ENCODE results near the gene TTC33.
"Not testable (repeated sequence)": the region's sequence is repeated elsewhere in the genome, so short reads cannot be mapped to it uniquely, and the experiment has no call there.

Gene TTC33

DNA sequence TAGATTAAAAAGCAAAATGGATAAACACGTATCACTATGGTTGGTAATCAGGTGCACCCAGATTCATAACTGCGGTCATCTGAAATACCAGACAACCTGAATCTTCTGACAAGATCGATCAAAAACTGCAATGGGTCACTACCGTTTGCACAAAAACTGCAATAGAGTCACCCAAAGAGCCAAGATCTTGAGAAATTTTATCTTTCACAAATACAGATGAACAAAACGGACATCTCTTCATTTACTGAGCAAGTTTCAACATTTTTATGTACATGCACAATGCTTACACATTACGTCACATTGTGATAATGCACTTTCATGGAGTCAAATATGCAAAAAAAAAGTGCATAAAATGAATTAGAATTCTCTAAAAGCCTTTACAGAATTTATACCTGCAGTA, 23.8 kb upstream of the TTC33 start:
- DNase-seq (ENCODE audit: low read depth) = no peak

DNA sequence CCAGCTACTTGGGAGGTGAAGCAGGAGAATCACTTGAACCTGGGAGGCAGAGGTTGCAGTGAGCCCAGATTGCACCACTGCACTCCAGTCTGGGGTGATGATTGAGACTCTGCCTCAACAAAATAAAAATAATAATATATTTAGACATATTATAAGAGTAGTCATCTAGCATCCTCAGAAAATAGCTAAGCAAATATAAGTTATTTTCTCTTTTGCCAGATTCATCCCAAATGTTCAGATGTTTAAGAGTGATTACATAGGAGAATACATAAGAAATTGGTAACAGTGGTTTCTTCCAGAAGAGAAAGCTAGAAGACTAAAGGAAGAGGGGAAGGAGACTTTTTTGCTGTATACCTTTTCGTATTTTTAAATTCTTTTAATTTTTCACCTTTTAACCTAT, 22.4 kb upstream of the TTC33 start:
- DNase-seq (ENCODE audit: low read depth) = no peak

DNA sequence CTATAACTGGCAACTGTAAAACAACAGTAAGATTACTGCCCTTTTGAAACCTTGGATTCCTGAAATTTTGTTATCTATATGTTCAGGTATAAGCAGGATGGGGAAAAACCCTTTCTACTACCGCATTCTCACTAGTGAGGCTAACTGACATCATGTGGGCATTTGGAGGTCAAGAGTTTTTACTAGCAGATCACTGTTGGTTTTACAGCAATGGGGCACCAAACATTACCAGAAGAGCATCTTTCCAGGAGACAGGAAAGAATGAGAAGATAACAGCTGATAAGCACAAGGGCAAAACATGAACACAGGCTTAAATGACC, 20.9 kb upstream of the TTC33 start:
- no peak for DNase-seq (ENCODE audit: low read depth)

DNA sequence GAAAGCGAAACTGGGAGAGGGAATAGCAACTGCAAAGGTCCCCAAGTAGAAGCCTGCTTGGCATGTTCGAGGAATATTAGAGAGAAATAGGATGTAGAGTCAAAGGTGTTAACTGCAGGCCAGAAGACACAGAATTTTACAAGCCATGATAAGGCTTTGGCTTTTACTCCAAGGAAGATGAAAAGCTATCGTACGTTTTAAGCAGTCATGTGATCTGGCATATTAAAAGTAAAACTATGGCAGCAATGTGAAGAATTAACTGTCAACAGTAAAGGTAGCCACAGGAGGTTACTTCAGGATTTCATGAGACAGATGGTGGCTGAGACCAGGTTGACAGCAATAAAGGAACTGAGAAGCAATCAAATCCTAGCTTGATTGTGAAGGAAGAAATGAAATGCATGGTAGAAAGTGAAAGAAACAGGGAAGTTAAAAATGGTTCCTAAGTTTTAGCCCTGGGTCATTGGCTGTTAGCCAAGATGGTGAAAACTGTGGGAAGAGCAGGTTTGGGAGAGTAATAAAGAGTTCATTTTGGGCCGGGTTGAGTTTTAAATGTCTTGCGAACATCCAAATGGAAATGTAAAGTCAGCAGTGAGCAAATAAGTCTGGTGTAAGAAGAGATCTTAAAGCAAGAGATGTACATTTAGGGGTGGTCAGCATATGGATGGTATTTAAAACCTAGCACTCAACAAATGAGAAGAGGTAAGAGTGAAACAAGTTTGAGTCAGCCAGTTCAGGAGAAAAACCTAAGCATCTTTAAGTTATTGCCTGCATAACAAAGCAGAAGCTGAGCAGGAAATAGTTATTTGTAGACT, 20.3 kb upstream of the TTC33 start:
- DNase-seq (ENCODE audit: low read depth) = peak; percentile 27

DNA sequence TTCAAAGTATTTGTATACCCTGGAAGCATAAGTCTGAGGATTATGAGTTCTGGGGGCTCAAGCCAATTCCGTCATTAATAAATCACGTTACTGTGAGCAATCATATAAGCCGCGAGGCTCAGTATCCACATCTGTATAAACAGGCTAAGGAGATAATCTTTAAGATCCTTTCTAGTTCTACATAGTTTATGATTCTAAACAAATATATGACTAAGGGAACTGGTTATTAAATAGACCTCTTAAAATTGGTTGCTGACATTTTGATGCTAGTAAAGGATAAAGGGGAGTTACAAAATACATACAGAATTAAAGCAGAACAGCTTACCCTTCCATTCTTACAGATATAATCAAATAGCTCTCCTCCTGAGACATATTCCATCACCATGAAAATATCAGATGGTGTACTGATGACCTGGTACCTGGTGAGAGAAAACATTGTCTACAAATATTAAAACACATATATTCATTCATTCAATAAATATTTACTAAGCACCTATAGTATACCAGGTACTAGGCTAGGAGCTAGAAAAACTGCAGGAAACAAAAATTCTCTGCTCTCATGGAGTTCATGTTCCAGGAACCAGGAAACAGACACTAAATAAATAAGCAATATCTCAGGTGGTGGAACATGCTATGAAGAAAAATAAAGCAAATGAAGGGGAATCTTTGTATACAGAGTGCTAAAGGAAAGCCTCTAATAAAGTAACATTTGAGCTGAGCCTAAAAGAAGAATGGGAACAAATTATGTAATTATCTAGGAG, 19.5 kb upstream of the TTC33 start:
- DNase-seq (ENCODE audit: low read depth) = no peak

DNA sequence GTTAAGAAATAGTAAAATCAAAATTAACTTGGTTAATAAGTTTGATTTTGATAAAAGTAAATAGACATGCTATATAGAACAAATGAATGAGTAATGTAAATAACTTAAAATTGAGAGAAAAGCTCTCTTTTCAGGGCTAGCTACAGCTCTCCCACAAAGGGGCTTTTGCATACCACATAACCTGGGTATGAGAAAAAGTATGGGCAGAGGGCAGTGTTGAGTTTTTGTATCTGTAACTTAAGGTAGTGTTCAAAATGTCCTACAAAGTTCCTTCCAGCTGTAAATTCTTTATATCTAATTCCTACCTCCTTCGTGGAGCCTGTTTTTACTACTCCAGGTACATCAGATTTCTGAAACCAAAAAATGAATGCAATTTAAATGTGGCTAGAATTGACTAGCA, 18.9 kb upstream of the TTC33 start:
- no peak for DNase-seq (ENCODE audit: low read depth)

DNA sequence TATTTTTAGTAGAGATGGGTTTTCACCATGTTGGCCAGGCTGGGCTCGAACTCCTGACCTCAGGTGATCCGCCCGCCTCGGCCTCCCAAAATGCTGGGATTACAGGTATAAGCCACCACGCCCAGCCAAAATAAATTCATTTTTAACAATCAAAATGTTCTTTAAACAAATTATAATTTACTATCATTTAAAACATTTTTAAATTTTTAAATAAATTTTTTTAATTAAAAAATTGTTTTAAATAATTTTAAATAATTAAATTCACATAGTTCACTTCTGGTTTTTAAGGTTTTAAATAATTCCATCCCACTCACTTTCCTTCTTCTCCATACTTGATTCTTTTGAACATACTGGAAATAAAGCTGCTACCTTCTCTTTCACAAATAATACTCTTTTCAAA, 15.0 kb upstream of the TTC33 start:
- no peak for DNase-seq (ENCODE audit: low read depth)

DNA sequence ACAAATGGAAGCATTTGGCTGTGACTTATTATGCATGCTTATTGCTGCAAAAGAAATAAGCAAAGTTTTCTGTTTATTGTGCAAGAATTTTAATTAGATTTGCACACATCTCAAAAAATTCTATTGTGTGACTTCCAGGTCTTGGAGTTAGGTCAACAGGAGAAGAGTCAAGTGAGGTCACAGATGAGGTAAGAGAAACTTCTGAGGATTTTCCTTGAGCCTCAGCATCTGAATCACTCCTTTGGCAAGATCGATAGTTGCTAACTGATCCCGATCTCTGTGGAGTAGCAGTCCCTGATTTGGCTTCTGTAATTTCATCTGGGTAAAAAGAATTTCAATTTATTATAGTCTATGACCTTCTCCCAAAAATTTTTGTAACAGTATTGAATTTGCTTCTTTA, 6.9 kb upstream of the TTC33 start:
- no peak for DNase-seq (ENCODE audit: low read depth)

DNA sequence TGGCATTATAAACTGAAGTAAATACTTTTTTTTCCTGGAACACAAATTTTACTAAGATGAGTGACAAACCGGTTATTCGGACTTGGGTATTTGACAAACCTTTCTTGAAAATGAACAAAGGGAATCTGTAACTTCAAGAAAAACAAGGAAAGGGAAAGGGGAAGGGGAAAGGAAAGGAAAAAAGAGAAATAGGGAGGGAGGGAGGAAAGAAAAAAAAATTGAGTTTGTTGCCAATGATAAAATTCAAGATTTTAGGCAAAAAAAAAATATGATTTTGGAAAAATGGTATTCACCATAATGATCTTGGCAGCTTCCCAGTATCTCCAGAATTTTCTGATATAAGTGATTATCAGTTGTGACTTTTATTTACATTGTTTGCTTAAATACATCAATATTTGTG, 1.6 kb upstream of the TTC33 start:
- no peak for DNase-seq (ENCODE audit: low read depth)

DNA sequence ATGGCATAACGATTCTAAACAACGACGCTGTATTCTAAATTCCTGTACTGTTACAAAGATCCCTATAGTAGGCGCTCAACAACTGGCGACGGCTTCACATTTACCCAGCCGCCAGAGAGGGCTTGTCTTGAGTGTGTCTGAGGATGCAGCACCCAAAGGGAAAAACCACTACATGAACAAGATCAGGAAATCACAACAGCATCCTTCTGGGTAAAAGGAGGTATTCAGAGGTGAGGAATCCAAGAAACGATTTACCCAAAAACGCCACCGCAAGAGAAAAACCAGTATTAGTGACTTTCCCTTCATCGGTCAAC, 711 bp downstream of the TTC33 start:
- DNase-seq (ENCODE audit: low read depth) = peak; percentile 82

DNA sequence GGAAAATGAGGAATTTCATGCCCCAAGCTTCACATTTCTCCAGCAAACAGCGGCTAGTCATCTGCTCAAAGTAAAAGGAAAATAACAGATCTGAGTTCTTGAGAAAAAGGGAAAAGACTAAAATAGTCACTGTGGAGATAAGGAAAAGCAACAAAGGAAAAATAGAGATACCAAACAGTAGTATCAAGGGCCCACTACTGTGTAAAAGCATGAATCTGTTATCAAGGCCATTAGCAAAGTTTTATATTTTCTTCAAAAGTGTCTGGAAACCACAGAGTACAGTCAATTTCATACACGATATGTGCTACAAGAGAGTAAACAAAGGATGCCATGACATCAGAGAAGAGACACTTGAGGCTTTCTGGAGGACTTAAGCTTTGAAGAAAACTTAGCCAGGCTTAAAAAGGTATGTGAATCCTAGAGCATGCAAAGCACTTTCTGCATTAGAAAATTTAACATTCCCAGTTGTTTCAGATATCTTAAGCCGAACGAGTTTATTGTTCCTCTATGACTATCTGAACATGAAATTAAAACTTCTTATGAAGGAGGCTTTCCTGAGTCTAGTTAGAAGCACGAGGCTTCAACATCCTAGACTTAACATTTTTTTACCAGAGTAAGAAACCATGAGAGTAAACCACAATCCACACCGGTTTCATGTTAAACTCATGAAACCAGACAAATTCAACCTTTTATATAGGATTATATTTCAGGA, 1.2 kb downstream of the TTC33 start:
- DNase-seq (ENCODE audit: low read depth) = peak; percentile 44

DNA sequence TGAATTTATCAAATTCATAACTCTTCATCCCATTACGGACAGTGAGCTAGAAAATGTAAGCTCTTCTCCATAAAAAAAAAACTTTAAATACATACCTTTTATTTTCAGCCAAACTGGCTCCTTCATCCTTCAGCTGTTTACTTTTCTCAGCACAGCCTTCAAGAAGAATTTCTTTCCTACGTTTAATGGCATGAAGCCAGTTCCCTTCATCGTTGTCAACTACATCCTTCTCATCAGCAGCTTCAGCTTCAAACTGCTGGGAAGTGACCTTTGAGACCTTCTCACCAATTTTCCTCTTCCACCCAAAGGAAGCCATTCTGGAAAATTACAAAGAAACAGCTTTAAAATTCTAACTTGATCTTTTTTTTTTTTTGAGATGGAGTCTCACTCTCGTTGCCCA, 9.1 kb downstream of the TTC33 start:
- peak; percentile 33 for DNase-seq (ENCODE audit: low read depth)

DNA sequence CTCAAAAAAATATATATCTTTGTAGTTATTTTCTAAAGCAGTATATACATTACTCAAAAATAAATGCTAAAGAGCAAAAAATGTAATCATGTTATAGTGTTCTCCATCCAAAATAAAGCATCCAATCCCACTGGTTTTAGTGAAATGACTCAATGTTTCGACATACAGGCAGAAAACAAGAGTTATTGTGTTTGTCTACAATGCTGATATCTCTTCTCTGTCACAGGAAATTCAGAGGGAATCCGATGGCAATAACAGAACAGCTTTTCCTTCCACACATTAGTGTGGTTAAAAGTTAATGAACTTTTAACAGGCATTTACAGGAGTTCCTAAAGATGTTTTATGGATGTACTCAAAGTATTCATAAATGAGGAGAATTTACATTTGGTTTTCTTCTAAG, 12.0 kb downstream of the TTC33 start:
- DNase-seq (ENCODE audit: low read depth) = no peak

DNA sequence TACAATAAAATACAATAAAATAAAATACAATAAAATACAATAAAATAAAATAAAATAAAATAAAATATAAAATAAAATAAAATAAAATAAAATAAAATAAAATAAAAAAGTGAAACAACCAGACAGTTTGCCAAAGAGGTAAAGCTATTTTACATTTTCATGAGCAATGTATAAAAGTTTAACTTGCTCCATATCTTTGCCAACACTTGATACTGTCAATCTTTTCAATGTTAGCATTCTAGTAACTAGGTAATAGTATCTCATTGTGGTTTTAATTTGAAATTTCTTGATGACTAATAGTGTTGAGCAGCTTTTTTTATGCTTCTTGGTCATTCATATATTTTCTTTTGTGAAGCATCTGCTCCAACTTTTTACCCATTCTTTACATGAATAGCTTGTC, 17.3 kb downstream of the TTC33 start:
- no peak for DNase-seq (ENCODE audit: low read depth)

DNA sequence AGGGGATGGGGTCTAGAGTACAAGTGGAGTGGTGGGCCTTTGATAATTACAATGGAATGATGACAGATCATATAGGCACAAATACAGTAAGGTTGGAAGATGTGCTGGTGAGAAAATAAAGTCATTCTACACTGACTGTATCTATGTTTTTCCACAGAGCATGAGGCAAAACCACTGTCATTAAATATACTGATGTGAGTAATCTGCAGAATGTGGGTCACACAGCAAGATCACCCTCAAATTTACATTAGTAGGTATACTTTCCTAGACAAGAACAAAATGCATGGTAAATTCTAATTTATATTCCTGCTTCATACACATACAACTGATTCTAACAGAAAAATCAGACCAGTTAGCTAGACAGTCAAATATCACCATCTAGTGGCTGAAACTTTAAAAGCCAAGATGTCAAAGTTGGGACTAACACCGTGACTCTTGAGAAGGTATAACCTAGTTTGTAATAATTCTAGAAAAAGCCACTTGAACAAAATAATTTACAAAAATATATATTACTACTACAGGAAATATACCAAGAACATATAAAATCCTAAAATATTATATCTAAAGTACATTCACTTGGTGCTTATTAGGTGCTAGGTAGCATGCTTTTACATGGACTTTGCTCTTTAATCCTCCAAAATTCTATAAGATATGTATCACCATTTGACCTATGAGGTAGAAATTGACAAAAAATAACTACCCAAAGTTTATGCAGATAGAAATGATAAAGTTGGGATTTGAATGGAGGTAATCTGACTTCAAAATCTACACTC, 19.5 kb downstream of the TTC33 start:
- DNase-seq (ENCODE audit: low read depth) = peak; percentile 66

DNA sequence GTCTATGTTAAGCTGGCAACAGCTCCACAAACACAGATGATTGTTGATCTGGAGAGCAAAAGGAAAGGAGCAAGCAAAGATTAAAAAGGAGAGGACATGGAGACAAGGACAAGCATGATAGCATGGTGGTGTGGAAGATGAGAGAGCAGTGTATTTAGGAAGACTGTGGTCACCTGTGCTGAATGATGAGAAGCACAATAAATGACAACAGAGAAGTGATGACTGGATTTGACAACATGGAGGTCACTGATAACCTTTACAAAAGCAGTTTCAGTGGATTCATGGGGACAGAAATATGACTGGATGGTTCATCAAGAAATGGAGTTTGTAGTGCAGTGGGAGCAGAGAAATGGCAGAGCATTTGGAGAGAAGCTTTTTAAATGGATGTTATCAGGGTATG, 20.2 kb downstream of the TTC33 start:
- no peak for DNase-seq (ENCODE audit: low read depth)

DNA sequence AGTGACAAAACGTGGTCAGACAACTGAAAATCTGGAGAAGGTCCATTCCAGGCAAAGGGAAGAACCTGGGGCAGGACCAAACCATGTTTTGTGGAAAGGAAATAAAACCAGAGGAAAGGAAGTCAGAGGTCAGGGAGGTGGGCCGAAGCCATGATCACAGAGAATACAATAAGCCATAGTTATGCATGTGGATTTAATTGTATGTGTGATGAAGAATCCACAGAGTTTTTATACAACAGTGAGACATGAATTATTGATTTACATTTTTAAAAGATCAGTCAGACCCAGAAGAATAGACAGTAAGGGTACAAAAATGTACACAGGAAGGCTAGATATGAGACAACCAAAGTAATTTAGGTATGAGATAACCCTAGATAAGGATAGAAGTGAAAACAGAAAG, 20.8 kb downstream of the TTC33 start:
- peak; percentile 58 for DNase-seq (ENCODE audit: low read depth)

DNA sequence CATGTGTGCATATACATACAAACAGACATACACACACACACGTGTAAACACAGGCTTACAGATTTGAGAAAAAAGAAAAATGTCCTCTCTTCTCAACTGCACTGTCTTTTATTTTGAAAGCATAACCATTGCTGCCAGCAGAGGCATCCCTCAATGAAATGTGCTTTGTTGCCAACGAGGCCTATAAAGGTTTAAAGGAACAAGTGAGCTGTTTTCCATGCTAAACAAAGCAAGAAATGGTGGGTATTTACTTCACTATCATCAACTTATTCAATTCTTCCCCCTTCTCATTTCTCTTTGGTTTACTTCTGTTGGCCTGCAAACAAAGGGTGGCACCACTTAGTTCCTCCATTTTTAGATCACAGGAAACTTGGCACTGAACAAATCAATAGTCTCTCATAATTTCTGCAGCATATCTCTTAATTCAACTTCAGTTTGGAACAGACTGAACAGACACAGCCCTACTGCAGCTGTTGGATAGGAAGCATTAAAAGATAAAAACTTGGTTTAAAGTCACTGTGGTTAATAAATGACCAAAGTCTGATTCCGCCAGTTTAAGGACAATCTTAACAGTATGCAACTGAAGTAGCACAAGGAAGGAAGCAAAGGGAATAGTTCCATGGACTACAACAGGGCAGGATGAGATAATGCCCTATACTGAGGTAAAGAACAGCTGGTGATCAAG, 21.7 kb downstream of the TTC33 start:
- no peak for DNase-seq (ENCODE audit: low read depth)

DNA sequence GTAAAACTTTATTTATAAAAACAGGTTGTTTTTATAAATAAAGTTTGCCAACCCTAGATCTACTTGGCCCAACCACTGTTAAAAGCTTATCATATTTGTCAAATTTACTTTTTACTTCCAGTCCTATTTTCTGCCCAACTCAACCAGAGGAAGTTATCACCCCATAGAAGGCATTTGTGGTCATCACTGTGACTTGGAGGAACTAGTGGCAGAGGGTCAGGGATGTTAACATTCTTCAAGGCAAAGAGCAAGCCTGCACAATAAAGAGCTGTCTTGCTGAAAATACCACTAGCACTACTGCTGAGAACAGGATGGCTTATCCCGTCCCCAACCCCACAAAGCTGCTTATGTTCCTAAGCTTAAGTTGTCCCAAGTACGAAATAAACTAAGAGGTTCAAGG, 22.3 kb downstream of the TTC33 start:
- peak; percentile 9 for DNase-seq (ENCODE audit: low read depth)

DNA sequence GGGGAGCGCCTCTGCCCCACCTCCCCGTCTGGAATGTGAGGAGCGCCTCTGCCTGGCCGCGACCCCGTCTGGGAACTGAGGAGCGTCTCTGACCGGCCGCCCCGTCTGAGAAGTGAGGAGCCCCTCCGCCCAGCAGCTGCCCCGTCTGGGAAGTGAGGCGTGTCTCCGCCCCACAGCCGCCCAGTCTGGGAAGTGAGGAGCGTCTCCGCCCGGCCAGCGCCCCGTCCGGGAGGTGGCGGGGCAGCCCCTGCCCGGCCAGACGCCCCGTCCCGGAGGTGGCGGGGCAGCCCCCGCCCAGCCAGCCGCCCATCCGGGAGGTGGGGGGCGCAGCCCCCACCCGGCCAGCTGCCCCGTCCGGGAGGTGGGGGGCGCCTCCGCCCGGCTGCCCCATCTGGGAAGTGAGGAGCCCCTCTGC, 33.3 kb downstream of the TTC33 start:
- not testable (repeated sequence) for DNase-seq (ENCODE audit: low read depth)

DNA sequence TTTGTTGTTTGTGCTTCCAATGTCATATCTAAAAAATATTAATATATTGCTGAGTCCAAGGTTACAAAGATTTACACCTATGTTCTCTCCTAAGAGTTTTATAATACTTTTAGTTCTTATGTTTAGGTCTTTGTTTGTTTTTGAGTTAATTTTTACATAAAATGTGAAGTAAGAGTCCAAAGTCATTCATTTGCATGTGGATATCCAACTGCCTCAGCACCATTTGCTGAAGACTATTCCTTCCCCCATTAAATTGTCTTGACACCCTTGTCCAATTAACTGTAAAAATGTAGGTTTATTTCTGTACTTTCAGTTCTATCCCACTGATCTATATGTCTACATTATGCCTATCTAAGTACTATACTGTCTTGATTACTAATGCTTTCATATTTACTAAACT, 35.7 kb downstream of the TTC33 start:
- DNase-seq (ENCODE audit: low read depth) = no peak

DNA sequence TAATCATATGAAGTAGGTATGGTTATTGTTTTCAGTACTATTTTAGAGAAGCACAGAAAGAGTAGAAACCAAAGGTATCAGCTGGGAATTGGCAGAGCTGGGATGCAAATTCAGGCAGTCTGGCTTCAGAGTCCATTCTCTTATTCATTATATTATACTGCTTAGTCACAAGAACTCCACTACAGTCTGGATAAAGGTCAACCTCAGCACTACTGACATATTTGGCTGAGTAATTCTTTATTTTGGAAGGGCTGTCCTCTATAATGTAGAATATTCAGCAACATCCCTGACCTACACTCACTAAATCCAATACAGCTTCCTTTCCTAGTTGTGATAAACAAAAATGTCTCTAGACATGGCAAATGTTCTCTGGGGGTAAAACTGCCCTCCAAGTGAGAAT, 38.5 kb downstream of the TTC33 start:
- DNase-seq (ENCODE audit: low read depth) = peak; percentile 62
